HL-60 (cell line): ENCODE results near the gene PARL.

Source experiments
- DNase-seq, 2 experiments: peaks; one replicate each; pipeline ENCODE4 v3.0.0-alpha.2; 2010 to 2020; ENCODE audit warnings: low read depth in 1 of 2, low spot score in 1 of 2
- H3K27ac ChIP-seq: fragments of 250-450 bp; sonication (Bioruptor Pico); replicated peaks from 2 replicates; pipeline ENCODE4 v1.5.1; 2020; ENCODE audit warnings: mild to moderate bottlenecking, moderate library complexity
- H3K27me3 ChIP-seq: fragments of 250-450 bp; sonication (Bioruptor Pico); 2 replicates; pipeline ENCODE4 v1.5.1; 2021; ENCODE audit warnings: mild to moderate bottlenecking, moderate library complexity; ENCODE audit not compliant: insufficient read depth, poor library complexity, severe bottlenecking
- H3K4me3 ChIP-seq: replicated peaks from 2 replicates; pipeline ENCODE4 v1.5.1; 2011; ENCODE audit warnings: mild to moderate bottlenecking, control low read depth, low read length; ENCODE audit not compliant: insufficient read depth
- CTCF ChIP-seq: IDR thresholded peaks from one replicate; pipeline ENCODE4 v1.5.1; 2011; ENCODE audit warnings: low read length, control low read depth, inconsistent platforms; ENCODE audit not compliant: insufficient read depth
- GABPA ChIP-seq: IDR thresholded peaks from 2 replicates; pipeline ENCODE4 v1.6.1; 2012; ENCODE audit warnings: low read depth
- POLR2AphosphoS5 ChIP-seq: IDR thresholded peaks from 2 replicates; pipeline ENCODE4 v1.6.1; 2012; ENCODE audit warnings: low read depth
- SPI1 ChIP-seq: IDR thresholded peaks from 2 replicates; pipeline ENCODE4 v1.6.1; 2012; ENCODE audit warnings: low read depth, mild to moderate bottlenecking, borderline replicate concordance
- TF ChIP-seq, protein P1 (sequence below): IDR thresholded peaks from 2 replicates; pipeline ENCODE4 v1.6.1; 2012; ENCODE audit warnings: low read depth; ENCODE audit not compliant: insufficient replicate concordance

The PARL gene

GRCh38 chr3:183800243-183800863 is 84.3 kb downstream of the PARL start:
- Histone ChIP-seq H3K27ac (no peak overlapping the region), H3K27me3 (no peaks in the 10 kb centered on the region), H3K4me3 (no peak overlapping the region)
- no peak for DNase-seq
- TF ChIP-seq CTCF (no peak), POLR2AphosphoS5 (no peak), SPI1 (no peak), GABPA (no peak)
- TF ChIP-seq, protein P1, sequence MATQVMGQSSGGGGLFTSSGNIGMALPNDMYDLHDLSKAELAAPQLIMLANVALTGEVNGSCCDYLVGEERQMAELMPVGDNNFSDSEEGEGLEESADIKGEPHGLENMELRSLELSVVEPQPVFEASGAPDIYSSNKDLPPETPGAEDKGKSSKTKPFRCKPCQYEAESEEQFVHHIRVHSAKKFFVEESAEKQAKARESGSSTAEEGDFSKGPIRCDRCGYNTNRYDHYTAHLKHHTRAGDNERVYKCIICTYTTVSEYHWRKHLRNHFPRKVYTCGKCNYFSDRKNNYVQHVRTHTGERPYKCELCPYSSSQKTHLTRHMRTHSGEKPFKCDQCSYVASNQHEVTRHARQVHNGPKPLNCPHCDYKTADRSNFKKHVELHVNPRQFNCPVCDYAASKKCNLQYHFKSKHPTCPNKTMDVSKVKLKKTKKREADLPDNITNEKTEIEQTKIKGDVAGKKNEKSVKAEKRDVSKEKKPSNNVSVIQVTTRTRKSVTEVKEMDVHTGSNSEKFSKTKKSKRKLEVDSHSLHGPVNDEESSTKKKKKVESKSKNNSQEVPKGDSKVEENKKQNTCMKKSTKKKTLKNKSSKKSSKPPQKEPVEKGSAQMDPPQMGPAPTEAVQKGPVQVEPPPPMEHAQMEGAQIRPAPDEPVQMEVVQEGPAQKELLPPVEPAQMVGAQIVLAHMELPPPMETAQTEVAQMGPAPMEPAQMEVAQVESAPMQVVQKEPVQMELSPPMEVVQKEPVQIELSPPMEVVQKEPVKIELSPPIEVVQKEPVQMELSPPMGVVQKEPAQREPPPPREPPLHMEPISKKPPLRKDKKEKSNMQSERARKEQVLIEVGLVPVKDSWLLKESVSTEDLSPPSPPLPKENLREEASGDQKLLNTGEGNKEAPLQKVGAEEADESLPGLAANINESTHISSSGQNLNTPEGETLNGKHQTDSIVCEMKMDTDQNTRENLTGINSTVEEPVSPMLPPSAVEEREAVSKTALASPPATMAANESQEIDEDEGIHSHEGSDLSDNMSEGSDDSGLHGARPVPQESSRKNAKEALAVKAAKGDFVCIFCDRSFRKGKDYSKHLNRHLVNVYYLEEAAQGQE = no peak

- TF ChIP-seq GABPA (no peak), CTCF (no peak), SPI1 (no peak), POLR2AphosphoS5 (no peak)
- TF ChIP-seq, protein P1 = no peak
- Histone ChIP-seq H3K4me3 (no peak overlapping the region), H3K27ac (no peak overlapping the region), H3K27me3 (no peaks in the 10 kb centered on the region)
- DNase-seq = no peak
These were observed 85.2 kb downstream of the PARL start for GRCh38 chr3:183799461-183799860.

DNA sequence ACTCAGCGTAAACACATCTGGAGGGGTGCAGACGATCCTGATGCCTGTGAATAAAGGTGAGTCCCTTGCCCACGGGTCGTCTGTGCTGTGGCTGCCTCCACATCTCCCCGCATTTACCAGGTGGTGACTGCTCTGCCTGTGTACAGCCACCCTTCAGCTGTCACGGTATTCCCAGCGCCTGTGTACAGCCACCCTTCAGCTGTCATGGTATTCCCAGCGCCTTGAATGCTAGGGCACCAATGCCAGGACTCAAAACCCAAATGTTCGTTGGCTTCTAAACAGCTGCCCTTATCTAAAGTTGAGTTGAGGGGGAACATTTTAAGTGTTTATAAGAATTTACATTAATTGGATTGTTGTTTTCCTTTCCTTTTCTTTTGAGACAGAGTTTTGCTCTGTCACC is 86.7 kb downstream of the PARL start:
- H3K27me3 ChIP-seq = no peaks in the 10 kb centered on the region
- no peak overlapping the region for H3K27ac ChIP-seq
- H3K4me3 ChIP-seq = no peak overlapping the region
- no peak for DNase-seq
- TF ChIP-seq POLR2AphosphoS5 (no peak), CTCF (no peak), GABPA (no peak), SPI1 (no peak)
- TF ChIP-seq, protein P1 = no peak
